HEK293 (cell line): Measurements from ENCODE around the gene KIF4A.
"Not testable (repeated sequence)": the region's sequence is repeated elsewhere in the genome, so short reads cannot be mapped to it uniquely, and the experiment has no call there.

Experiments
- GLI4 ChIP-seq: fragments of 450-650 bp; formaldehyde crosslinking; IDR thresholded peaks from 2 replicates; pipeline ENCODE4 v1.5.1; 2016; ENCODE audit warnings: missing biosample characterization, missing genetic modification characterization
- MYNN ChIP-seq: fragments of 450-650 bp; formaldehyde crosslinking; IDR thresholded peaks from 2 replicates; pipeline ENCODE4 v1.5.1; 2016; ENCODE audit warnings: missing biosample characterization, missing genetic modification characterization, borderline replicate concordance
- REST ChIP-seq: fragments of 450-650 bp; formaldehyde crosslinking; IDR thresholded peaks from 2 replicates; pipeline ENCODE4 v1.5.1; 2016; ENCODE audit warnings: missing biosample characterization, missing genetic modification characterization
- TCF7L2 ChIP-seq: IDR thresholded peaks from 2 replicates; pipeline ENCODE4 v1.6.1; 2011; ENCODE audit warnings: low read depth, mild to moderate bottlenecking, inconsistent platforms, low read length, moderate library complexity, borderline replicate concordance
- ZBTB7A ChIP-seq: fragments of 450-650 bp; formaldehyde crosslinking; IDR thresholded peaks from 2 replicates; pipeline ENCODE4 v1.5.1; 2016; ENCODE audit warnings: low read depth, missing biosample characterization, missing genetic modification characterization
- ZNF10 ChIP-seq: fragments of 450-650 bp; formaldehyde crosslinking; IDR thresholded peaks from 2 replicates; pipeline ENCODE4 v1.5.1; 2017; ENCODE audit warnings: missing biosample characterization, missing genetic modification characterization
- ZNF449 ChIP-seq: fragments of 450-650 bp; formaldehyde crosslinking; IDR thresholded peaks from 2 replicates; pipeline ENCODE4 v1.5.1; 2017; ENCODE audit warnings: missing biosample characterization, mild to moderate bottlenecking, missing genetic modification characterization, moderate library complexity
- ZNF529 ChIP-seq: fragments of 450-650 bp; formaldehyde crosslinking; IDR thresholded peaks from 2 replicates; pipeline ENCODE4 v1.5.1; 2017; ENCODE audit warnings: missing genetic modification characterization, missing biosample characterization; ENCODE audit not compliant: insufficient replicate concordance
- ZNF549 ChIP-seq: fragments of 450-650 bp; IDR thresholded peaks from 2 replicates; pipeline ENCODE4 v1.5.1; 2018; ENCODE audit warnings: missing biosample characterization, missing genetic modification characterization, mild to moderate bottlenecking, inconsistent platforms, moderate library complexity
- TF ChIP-seq, protein P1 (sequence below): fragments of 450-650 bp; formaldehyde crosslinking; IDR thresholded peaks from 2 replicates; pipeline ENCODE4 v1.5.1; 2016; ENCODE audit warnings: missing biosample characterization, missing genetic modification characterization

- TF ChIP-seq, protein P1, sequence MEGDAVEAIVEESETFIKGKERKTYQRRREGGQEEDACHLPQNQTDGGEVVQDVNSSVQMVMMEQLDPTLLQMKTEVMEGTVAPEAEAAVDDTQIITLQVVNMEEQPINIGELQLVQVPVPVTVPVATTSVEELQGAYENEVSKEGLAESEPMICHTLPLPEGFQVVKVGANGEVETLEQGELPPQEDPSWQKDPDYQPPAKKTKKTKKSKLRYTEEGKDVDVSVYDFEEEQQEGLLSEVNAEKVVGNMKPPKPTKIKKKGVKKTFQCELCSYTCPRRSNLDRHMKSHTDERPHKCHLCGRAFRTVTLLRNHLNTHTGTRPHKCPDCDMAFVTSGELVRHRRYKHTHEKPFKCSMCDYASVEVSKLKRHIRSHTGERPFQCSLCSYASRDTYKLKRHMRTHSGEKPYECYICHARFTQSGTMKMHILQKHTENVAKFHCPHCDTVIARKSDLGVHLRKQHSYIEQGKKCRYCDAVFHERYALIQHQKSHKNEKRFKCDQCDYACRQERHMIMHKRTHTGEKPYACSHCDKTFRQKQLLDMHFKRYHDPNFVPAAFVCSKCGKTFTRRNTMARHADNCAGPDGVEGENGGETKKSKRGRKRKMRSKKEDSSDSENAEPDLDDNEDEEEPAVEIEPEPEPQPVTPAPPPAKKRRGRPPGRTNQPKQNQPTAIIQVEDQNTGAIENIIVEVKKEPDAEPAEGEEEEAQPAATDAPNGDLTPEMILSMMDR (tag by site-specific recombination) = not testable (repeated sequence)
- 0 out of 2 replicates have a peak, but pooled peaks have one; percentile 25 for TF ChIP-seq MYNN (tag by site-specific recombination)
- TF ChIP-seq ZNF10 (tag by site-specific recombination); ZNF449; ZNF549 (tag by site-specific recombination); TCF7L2; ZBTB7A (tag by site-specific recombination); GLI4: not testable (repeated sequence)
- peak; percentile 69 for TF ChIP-seq ZNF529
- peak; percentile 76 for TF ChIP-seq REST (tag by site-specific recombination)
These were observed 33.7 kb downstream of the KIF4A start for GRCh38 chrX:70323628-70324027.
